SKM-1 treated with dmso at 0.1 percent for 144 hours (cell line): Measurements from ENCODE around the gene RNF144B.

Experiments
- DNase-seq: peaks from one replicate; lab custom pipeline; 2025; ENCODE audit not compliant: unreplicated experiment; lab: John Stamatoyannopoulos, UW

The RNF144B gene

DNA sequence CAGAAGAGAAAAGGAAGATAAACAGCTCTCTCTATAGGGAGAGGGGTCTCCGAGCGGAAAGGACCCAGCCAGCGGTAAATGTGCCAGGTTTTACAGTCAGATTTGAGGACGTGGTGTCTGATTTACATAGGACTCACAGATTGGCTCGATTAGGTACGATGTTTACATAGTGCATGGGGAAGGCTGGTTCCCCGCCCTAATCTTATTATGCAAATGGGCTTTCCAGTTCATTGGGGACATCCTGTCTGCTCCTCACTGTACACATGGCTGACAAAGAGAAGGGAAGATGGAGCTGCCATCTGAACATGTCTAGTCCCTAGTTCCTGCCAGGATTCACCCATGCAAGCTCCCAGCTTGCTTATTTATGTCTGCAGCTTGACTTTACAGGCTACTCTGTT is 119.9 kb downstream of the RNF144B start:
- DNase-seq = no peak

DNA sequence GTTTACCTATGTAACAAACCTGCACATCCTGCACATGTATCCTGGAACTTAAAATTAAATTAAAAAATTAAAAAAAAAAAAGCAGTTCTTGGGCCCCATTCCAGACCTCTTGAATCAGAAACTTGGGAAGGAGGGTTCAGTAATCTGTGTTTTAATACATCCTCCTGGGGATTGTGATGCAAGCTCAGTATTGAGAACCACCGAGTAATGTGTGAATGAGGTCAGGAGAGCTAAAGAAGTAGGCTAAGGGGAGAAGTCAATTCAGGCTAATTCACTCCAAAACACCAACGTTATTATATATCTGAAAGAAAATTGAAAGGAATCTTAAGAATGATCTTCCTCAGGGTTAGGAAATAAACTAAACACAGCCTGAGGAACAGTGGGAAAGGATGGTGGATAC is 120.4 kb downstream of the RNF144B start:
- no peak for DNase-seq

DNA sequence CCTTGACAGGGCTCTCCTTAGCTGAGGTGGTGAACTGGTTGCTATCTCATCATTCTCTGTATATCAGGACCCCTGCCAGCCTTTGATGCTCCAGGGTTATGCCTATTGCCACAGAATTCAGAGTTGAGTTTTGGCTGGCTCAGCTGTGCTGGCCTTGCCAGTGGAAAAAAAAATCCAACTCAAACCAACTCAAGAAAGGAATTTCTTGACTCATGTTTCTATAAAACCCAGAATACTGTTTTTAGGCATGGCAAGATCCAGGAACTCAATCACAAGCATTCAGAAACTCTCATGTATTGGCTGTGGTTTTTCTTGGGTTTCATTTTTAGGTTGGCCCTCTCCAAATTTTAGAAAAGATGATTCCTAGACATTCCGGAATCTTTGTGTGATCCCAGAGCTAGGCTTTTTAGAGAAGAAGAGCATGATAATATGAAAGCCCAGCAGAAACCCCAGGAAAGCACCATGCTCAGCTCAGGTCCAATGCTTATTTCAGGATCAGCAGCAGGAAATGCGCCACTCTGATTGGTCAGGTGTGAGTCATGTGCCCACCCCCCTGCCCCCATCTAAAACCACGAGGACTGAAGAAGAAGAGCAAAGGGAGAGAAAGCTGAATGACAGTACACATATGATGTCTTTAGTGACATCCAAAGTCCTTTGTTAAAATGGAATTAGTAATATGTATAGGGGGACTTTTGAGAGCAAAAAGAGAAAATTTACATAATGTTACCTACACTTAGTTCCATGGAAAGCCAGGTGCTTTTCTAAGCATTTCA is 122.9 kb downstream of the RNF144B start:
- DNase-seq = no peak

DNA sequence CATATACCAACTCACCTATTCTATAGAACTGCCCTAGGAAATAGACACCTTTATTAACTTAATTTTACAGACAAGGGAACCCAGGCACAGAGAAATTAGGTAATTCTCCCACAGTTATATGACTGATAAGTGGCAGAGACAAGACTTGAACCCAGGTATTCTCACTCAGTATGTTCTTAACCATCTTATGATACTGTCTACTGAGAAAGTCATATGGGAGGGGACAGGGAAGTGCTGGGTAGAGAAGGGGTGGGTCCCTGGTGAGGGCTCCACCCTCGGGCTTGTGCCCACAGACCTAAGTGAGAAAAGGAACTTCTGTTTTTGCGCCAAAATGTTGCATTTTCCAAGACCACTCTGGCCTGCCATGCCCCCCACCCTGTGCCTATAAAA is 123.5 kb downstream of the RNF144B start:
- no peak for DNase-seq

DNA sequence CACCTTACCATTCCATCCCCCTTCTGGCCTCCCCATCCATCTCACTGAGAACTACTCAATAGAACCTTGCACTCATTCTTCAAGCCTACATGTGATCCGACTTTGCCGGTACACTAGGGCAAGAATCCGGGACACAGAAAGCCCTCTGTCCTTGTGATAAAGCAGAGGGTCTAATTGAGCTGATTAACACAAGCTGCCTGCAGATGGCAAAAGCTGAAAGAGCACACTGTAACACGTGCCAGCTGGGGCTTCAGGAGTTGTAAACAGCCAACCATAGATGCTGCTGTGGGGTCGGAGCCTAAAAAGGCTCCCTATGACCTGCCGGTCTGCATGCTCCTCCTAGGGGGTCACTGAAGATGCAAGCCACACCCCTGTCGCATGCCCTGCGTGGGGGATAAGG is 124.1 kb downstream of the RNF144B start:
- DNase-seq = no peak

DNA sequence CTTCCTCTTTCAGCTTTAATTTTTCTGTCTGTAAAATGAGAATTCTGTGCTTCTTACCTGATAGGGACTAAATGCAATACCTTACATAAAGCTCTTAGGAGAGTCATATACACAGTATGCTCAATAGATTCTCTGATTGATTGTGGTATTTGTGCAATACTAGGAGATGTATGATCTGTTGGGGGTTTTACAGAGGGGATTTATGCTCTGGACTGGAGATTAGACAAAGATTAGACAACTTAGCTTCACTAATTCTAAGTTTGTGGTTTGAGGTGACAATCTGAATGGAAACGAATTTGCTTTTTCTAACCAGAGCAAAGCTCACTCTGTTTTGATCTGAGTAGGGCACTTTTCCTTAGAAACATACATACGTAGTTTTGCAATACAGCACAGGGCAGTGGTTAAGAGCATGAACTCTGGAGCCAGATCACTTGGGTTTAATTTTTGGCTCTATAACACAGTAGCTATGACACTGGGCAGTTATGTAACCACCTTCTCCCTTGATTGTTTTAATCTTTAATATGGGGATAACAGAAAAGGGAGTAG is 126.2 kb downstream of the RNF144B start:
- no peak for DNase-seq

DNA sequence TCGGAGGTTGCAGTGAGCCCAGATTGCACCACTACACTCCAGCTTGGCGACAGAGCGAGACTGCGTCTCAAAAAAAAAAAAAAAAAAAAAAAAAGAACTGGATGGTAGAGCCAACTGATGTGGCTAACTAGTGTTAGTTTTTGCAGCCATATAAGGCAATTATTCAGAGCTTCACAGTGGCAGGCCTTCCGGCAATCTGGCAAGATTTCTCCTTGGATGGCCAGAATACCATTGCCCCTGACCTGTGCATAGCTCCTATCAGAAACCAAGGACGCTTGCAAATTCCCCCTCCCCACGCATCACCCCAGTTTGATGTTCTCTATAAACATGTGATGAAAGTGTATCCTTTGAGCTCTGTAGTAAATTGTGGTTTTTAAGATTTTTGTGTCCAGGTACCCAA is 127.0 kb downstream of the RNF144B start:
- no peak for DNase-seq

DNA sequence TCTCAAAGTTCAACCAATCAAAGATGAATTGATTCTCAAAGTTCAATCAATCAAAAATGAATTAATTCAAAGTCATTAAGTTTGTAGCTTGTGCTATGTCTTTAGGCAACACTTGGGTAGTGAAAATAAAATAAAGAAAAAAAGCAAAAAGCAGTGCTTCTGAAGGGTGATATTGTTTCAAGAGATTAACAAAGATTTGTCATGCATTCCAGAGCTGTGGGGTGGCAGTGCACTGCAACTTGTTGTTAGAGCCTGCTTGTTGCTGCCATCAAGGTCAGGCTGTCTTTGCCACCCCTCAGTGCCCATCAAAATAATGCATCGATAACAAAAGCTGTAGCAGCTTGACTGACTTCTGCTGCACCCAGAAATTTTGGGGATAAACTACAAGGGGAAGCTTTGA is 128.6 kb downstream of the RNF144B start:
- DNase-seq = no peak
